ENCODE results near the gene TGM3. TPM values are rescaled to one million over a fixed set of nuclear protein-coding genes. Genes with fewer than 3 reads are reported as not detected.

TGM3 gene
- total RNA-seq, 1 donor from 2014 or later = not detected

DNA sequence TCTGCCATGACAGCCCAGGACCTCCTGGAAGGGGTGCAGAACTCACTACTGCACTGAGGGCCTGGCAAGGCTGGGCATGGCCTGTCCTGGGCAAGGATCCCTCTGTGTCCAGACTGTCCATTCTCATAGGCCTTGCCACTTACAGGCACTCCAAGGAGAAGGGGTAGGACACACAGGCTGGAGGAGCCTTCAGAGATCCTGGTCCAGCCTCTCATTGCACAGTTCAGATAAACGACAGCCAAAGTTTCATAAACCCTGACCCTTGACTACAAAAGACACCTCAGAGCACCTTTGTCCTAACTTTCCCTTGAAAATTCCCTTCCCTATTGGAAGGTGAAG lies 19.6 kb downstream of the TGM3 start:
- TF ChIP-seq, protein P1, sequence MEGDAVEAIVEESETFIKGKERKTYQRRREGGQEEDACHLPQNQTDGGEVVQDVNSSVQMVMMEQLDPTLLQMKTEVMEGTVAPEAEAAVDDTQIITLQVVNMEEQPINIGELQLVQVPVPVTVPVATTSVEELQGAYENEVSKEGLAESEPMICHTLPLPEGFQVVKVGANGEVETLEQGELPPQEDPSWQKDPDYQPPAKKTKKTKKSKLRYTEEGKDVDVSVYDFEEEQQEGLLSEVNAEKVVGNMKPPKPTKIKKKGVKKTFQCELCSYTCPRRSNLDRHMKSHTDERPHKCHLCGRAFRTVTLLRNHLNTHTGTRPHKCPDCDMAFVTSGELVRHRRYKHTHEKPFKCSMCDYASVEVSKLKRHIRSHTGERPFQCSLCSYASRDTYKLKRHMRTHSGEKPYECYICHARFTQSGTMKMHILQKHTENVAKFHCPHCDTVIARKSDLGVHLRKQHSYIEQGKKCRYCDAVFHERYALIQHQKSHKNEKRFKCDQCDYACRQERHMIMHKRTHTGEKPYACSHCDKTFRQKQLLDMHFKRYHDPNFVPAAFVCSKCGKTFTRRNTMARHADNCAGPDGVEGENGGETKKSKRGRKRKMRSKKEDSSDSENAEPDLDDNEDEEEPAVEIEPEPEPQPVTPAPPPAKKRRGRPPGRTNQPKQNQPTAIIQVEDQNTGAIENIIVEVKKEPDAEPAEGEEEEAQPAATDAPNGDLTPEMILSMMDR (IDR thresholded peaks at IDR 0.05) = no peak
- Mint-ChIP-seq H3K9me3 (ENCODE audit: unreplicated experiment) (no peaks in the 10 kb centered on the region), H3K36me3 (ENCODE audit: unreplicated experiment) (no peaks in the 10 kb centered on the region), H3K27ac (ENCODE audit: unreplicated experiment) (no peak overlapping the region), H3K4me3 (ENCODE audit: unreplicated experiment) (no peak overlapping the region), H3K27me3 (ENCODE audit: unreplicated experiment) (no peaks in the 10 kb centered on the region), H3K4me1 (ENCODE audit: unreplicated experiment) (no peaks in the 10 kb centered on the region)
- no peak for DNase-seq (ENCODE audit: extremely low spot score, unreplicated experiment)

DNA sequence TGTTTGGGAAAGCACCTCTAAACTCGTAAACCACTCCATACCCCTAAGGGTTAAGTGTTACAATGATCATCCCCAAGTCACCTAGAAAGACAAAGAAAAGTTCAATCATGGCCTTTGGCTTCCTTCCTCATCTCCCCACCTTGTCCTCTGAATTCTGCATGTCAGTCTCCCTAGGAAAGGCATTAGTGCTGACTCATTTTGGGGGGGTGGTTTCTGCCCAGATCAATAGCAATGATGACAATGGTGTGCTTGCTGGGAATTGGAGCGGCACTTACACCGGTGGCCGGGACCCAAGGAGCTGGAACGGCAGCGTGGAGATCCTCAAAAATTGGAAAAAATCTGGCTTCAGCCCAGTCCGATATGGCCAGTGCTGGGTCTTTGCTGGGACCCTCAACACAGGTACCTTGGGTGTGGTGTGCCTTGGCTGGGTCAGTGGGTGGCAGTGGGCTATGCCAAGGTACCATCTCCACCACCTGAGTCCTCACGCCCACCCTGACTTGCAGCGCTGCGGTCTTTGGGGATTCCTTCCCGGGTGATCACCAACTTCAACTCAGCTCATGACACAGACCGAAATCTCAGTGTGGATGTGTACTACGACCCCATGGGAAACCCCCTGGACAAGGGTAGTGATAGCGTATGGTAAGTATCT lies 21.2 kb downstream of the TGM3 start:
- Mint-ChIP-seq H3K27me3 (ENCODE audit: unreplicated experiment) (no peaks in the 10 kb centered on the region), H3K27ac (ENCODE audit: unreplicated experiment) (no peak overlapping the region), H3K4me1 (ENCODE audit: unreplicated experiment) (no peaks in the 10 kb centered on the region), H3K36me3 (ENCODE audit: unreplicated experiment) (no peaks in the 10 kb centered on the region), H3K9me3 (ENCODE audit: unreplicated experiment) (no peaks in the 10 kb centered on the region), H3K4me3 (ENCODE audit: unreplicated experiment) (no peak overlapping the region)
- DNase-seq (ENCODE audit: extremely low spot score, unreplicated experiment) = no peak
- TF ChIP-seq, protein P1 (IDR thresholded peaks at IDR 0.05) = no peak

DNA sequence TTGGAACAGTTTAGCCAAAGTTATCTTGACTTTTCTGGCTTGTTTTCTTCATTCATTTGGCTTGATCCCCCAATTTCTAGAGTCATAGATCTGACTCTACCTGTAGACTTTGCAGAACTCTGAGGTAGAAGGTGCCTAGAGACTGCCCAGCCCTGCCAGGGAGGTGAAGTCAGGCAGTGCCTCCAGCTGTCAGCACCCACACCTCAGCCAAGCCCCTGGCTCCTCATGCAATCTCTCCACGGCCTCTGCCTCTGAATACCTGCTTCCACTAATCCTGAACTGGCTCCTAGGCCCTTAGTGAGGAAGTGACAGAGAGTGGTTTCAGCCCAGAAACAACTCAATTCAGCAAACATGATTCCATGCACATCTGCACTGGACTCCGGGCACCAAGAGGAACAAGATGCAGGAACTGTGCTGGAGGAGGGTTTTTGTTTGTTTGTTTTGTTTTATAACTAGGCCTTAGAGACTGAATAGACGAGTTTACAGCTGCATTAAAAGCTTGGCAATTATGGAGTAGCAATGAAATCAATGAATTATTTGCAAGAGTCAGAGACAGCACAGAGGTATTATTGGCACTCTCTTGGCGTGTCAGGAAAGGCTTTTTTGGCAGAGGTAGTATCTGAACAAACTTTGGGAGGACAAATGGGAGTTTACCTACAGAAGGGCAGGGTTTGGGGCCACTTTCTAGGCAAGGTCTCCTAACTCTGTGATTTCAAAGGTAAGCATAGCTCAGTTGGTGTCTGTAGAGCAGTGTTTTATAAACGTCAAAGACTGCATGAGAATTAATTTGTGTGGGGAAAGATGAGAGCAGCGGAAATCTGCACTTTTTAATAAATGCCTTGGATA lies 25.2 kb downstream of the TGM3 start:
- Mint-ChIP-seq H3K27ac (ENCODE audit: unreplicated experiment) (no peak overlapping the region), H3K4me3 (ENCODE audit: unreplicated experiment) (no peak overlapping the region), H3K9me3 (ENCODE audit: unreplicated experiment) (no peaks in the 10 kb centered on the region)

DNA sequence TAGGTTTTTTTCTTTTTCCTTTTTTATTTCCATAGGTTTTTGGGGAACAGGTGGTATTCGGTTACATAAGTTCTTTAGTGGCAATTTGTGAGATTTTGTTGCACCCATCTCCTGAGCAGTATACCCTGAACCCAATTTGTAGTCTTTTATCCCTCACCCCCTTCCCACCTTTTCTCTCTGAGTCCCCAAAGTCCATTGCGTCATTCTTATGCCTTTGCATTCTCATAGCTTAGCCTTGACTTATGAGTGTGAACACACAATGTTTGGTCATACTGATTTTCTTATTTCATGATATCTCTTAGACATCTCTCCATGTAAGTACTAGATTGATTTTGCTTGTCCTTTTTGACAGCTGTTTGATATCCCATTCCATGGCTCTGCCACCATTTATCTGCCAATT lies 27.2 kb downstream of the TGM3 start:
- Mint-ChIP-seq H3K27ac (ENCODE audit: unreplicated experiment) (no peak overlapping the region), H3K4me3 (ENCODE audit: unreplicated experiment) (no peak overlapping the region), H3K9me3 (ENCODE audit: unreplicated experiment) (no peaks in the 10 kb centered on the region), H3K27me3 (ENCODE audit: unreplicated experiment) (peaks cover 10% of the 10 kb centered on the region), H3K36me3 (ENCODE audit: unreplicated experiment) (no peaks in the 10 kb centered on the region), H3K4me1 (ENCODE audit: unreplicated experiment) (no peaks in the 10 kb centered on the region)
- DNase-seq (ENCODE audit: extremely low spot score, unreplicated experiment) = no peak
- TF ChIP-seq, protein P1 (IDR thresholded peaks at IDR 0.05) = no peak

More for the DNA sequence above, 25.2 kb downstream of the TGM3 start:
- Mint-ChIP-seq H3K36me3 (ENCODE audit: unreplicated experiment) (no peaks in the 10 kb centered on the region), H3K4me1 (ENCODE audit: unreplicated experiment) (no peaks in the 10 kb centered on the region), H3K27me3 (ENCODE audit: unreplicated experiment) (peaks cover 10% of the 10 kb centered on the region)
- TF ChIP-seq, protein P1 (IDR thresholded peaks at IDR 0.05) = no peak
- DNase-seq (ENCODE audit: extremely low spot score, unreplicated experiment) = no peak

DNA sequence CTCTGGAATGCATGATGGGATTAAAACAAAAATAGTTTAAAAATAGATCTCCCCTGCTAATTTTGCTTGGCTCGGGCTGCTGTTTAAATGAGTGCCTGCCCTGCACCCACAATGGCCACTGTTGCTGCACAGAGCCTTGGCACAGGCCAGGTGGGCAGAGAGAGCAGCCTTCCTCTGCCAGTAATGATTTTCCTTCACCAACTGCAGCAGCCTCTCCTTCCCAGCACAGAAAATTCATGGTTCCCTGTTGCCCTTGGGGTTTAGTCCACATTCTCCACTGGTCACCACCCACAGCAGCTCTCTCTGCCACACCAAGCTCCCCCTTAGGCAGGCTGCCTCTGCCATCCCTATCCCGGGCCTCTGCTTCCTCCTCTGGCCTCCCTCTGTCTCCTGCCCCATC lies 30.2 kb downstream of the TGM3 start:
- H3K9me3 Mint-ChIP-seq (ENCODE audit: unreplicated experiment) = no peaks in the 10 kb centered on the region
- TF ChIP-seq, protein P1 (IDR thresholded peaks at IDR 0.05) = no peak
- H3K27me3 Mint-ChIP-seq (ENCODE audit: unreplicated experiment) = peaks cover 10% of the 10 kb centered on the region
- no peak overlapping the region for H3K27ac Mint-ChIP-seq (ENCODE audit: unreplicated experiment)
- no peak for DNase-seq (ENCODE audit: extremely low spot score, unreplicated experiment)
- H3K36me3 Mint-ChIP-seq (ENCODE audit: unreplicated experiment) = no peaks in the 10 kb centered on the region
- H3K4me3 Mint-ChIP-seq (ENCODE audit: unreplicated experiment) = no peak overlapping the region
- H3K4me1 Mint-ChIP-seq (ENCODE audit: unreplicated experiment) = no peaks in the 10 kb centered on the region
